Thyroid gland (tissue), 4 donors: ENCODE results near the gene AP3D1.

Source experiments
- POLR2A ChIP-seq, 2 donors: fragments of 450-650 bp; IDR thresholded peaks; one replicate each; pipeline ENCODE4 v1.6.1; 2017; ENCODE audit warnings: antibody characterized with exemption in 2 of 2, mild to moderate bottlenecking in 2 of 2, moderate library complexity in 1 of 2
- TF ChIP-seq, protein P1 (sequence below), 6 experiments: fragments of 200-600 bp in 3 of 6; fragments of 450-650 bp in 3 of 6; sonication (generic) in 3 of 6; IDR thresholded peaks; one replicate each; pipeline ENCODE4 v1.5.1; 2016 to 2019; ENCODE audit warnings: antibody characterized with exemption in 6 of 6, mild to moderate bottlenecking in 2 of 6, inconsistent platforms in 1 of 6, moderate library complexity in 1 of 6

- TF ChIP-seq, protein P1, sequence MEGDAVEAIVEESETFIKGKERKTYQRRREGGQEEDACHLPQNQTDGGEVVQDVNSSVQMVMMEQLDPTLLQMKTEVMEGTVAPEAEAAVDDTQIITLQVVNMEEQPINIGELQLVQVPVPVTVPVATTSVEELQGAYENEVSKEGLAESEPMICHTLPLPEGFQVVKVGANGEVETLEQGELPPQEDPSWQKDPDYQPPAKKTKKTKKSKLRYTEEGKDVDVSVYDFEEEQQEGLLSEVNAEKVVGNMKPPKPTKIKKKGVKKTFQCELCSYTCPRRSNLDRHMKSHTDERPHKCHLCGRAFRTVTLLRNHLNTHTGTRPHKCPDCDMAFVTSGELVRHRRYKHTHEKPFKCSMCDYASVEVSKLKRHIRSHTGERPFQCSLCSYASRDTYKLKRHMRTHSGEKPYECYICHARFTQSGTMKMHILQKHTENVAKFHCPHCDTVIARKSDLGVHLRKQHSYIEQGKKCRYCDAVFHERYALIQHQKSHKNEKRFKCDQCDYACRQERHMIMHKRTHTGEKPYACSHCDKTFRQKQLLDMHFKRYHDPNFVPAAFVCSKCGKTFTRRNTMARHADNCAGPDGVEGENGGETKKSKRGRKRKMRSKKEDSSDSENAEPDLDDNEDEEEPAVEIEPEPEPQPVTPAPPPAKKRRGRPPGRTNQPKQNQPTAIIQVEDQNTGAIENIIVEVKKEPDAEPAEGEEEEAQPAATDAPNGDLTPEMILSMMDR (IDR thresholded peaks at IDR 0.05): no peak
- no peak for TF ChIP-seq POLR2A (IDR thresholded peaks at IDR 0.05)
Observed at GRCh38 chr19:2129892-2130770, 21.2 kb downstream of the AP3D1 start.
